Hindlimb muscle (tissue), 1 donor: ENCODE results near the gene IFT81. TPM values are rescaled to one million over a fixed set of nuclear protein-coding genes. Genes with fewer than 3 reads are reported as not detected.
"Not testable (repeated sequence)": the region's sequence is repeated elsewhere in the genome, so short reads cannot be mapped to it uniquely, and the experiment has no call there.

ENCODE experiments used
- DNase-seq: peaks from one replicate; pipeline ENCODE4 v3.0.0-alpha.2; 2013
- polyA plus RNA-seq: library from polyadenylated mRNA; unstranded; fragments of 120-200 nt; gene quantifications from one replicate; pipeline ENCODE4 v1.2.1, GENCODE V29; 2013; ENCODE audit not compliant: insufficient read length

Gene IFT81
- polyA plus RNA-seq, 1 donor = 13.8 TPM

DNA sequence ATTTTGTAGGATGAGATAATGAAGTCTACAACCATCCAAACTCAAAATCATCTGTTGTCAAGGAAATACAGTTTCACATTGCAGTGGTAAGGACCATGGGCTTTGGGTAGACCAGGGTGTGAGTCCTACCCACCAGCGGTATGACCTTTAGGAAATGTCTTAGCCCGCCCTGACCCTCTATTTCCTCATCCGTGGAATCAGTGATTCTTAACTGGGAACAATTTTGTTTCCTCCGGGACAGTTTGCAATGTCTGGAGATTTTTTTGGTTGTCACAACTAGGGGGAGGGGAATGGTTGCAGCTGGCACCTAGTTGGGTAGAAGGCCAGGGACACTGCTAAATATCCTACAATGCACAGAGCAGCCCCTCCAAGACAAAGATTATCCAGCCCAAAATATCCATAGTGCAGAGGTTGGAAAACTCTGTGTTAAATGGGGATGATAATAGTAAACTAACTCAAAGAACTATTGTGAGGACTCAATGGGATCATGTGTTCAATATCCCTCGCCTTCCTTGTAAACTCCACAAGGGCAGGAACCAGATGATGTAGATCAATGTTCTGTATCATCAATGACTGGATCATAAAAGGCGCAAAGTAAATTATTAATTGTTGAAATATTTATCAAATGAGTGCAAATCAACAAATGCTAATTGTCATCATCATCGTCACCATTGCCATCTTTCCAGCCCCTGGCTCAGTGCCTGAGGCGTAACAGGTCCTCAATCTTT lies 15.7 kb upstream of the IFT81 start:
- DNase-seq = no peak

DNA sequence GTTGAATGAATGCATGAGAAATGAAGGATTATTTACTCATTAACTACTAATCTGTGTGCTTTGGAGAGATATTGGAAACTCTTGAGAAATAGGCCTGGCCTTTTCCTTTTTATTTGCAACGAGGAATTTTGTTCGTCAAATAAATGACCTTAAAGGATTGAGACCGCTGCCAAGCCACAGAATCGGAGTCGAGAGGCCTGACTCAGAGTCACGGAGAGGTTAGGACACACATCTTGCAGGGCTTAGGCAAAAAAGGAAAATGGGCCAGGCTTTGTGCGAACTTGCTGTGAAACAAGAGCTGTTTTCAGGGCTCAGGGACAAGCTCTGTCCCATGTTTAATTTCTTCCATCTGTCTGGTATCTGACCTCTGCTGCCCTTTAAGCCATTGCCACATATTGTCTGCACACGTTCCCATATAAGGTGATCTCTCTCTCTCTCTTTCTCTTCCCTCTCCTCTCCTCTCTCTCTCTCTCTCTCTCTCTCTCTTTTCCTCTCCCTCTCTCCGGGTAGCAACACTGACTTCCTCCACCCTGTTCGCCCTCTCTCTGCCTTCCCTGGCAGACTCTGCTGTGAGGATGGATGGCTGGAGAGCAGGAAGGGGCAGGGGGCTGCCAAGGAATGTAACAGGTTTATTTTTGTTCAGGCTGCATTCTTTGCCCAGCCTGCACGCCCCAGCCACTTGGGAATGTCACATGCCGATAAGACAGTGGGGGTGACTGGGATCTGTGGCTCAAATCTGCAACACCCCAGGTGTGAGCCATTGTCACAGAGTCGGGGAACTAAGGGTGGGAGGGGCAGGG lies 14.9 kb upstream of the IFT81 start:
- DNase-seq = peak; percentile 77

DNA sequence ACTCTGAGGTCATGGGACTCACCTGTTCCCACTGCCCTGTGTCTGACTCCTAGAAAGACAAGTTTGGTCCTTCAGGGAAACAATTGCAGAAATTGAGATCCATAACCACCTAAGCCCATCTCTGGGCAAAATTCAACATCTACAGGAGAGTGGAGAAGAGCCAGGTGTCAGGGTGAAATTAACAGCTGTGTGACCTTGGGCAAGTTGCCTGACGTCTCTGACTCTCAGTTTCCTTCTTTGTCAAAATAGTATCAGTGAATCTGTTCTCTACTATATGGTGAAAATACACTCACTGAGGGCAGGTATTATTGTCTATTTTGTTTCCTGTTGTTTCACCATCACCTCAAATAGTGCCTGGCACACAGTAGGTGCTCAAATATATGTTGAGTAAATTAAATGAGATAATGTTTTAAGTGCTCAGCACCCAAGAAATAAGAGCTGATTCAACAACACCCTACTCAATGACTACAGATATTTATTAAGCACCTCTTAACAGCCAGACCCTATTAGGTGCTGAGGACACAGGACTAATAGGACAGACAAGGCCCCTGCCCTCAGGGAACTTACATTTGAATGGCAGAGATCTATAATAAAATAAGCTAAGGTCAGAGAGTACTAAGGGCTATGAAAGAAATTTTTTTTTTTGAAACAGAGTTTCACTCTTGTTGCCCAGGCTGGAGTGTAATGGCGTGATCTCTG lies 14.2 kb upstream of the IFT81 start:
- no peak for DNase-seq

DNA sequence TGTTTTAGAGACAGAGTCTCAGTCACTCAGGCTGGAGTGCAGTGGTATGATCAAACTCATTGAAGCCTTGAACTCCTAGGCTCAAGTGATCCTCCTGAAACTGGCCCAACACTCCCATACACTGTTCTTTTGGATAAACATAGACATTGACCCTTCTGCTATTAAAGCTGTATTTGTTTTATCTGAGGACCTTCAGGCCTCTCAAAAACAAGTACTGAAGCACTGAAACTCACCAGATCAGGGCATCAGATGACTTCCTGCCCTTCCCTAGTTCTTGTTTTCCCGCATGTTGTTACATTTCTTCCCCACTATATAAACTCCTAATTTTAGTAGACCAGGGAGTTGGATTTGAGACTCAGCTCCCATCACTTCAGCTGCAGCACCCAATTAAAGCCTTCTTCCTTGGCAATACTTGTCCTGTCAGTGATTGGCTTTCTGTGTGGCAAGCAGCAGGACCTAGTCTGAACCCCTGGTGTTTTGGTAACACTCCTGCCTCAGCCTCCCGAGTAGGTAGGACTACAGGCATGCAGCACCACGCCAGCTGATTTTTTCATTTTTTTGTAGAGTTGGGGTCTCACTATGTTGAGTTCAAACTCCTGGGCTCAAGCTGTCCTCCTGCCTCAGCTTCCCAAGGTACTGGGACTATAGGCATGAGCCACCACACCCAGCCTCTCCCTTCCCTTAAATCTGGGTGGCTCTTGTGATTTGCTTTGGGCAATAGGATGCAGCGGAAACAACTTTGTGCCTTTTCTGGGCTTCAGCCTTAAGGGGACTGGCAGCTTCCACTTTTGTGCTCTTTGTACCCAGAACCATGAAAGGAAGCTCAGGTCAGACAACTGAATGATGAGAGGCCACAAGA lies 12.5 kb upstream of the IFT81 start:
- DNase-seq = no peak

GRCh38 chr12:110112335-110112660 lies 11.9 kb upstream of the IFT81 start:
- DNase-seq = no peak

DNA sequence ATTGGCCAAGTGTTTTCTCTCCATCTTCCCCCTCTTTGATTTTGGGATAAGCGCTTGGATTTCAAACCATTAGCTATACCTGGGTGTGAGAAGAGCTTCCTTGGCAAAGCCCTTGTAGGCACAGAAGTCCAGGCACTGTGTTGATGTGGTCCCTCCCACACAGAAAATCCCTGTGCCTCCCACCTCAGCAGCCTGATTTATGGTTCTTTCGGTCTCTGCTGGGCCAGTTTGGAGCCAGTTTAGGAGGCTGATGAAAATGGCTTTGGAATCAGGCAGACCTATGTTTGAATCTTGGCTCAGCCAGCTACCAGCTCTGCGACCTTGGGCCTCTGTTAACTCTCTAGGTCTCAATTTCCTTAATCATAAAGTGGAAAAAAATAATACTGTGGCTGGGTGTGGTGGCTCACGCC lies 9.6 kb upstream of the IFT81 start:
- DNase-seq = no peak

DNA sequence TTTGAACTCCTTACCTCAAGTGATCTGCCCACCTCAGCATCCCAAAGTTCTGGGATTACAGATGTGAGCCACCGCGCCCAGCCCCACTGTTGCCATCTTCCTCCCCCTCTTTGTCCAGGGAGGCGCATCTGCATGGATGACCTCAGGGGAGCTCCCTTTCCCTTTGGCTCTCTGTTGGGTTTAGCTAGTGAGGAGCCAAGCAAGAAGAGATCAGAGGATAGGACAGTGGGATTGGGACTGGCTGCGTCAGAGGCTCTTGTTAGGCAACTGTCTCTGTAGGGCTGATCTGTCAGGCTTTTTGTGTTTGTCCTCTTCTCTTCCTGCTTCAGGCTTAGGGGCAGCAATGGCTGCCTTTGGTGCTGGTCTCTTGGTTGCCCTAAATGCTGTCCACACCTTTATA lies 8.5 kb upstream of the IFT81 start:
- DNase-seq = no peak

- DNase-seq = no peak
Observed at GRCh38 chr12:110116623-110117022, 7.5 kb upstream of the IFT81 start.

GRCh38 chr12:110117210-110117609 lies 6.9 kb upstream of the IFT81 start:
- not testable (repeated sequence) for DNase-seq

DNA sequence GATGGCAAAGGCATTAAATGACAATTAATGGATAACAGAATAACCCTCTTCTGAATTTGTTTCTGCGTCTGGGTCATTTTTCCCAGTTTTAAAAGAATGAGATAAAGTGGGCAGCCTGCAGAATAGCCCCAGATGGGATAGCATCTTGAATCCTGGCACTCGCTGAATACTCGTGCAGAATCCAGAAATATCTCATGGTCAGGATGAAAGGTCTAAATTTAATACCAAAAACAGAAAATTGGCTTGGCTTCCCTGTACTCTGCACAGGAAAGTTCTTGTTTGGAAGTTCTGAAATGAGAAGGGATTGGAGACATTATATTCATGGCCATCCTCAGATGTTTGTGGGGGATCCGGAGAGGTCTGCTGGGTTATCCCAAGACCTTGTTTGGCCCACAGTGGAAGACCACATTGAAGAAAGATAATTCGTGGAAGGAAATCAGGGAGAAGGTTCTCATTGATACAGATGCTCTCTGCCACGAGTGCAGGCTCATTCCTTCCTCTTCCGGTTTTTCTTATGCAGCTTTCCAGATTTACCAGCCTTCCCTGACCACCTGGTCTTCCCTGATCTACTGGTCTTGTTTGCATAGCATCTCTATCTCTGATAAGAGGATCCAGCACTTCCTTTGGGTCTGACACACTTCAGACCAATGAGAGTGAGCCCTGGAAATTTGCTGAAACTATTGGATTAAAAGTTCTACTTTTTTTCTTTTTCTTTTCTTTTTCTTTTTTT lies 6.0 kb upstream of the IFT81 start:
- DNase-seq = peak; percentile 70

GRCh38 chr12:110122929-110123328 lies 1.2 kb upstream of the IFT81 start:
- DNase-seq = no peak

GRCh38 chr12:110123919-110124268 lies 263 bp upstream of the IFT81 start:
- DNase-seq = no peak

GRCh38 chr12:110126557-110126956 lies 2.4 kb downstream of the IFT81 start:
- no peak for DNase-seq

DNA sequence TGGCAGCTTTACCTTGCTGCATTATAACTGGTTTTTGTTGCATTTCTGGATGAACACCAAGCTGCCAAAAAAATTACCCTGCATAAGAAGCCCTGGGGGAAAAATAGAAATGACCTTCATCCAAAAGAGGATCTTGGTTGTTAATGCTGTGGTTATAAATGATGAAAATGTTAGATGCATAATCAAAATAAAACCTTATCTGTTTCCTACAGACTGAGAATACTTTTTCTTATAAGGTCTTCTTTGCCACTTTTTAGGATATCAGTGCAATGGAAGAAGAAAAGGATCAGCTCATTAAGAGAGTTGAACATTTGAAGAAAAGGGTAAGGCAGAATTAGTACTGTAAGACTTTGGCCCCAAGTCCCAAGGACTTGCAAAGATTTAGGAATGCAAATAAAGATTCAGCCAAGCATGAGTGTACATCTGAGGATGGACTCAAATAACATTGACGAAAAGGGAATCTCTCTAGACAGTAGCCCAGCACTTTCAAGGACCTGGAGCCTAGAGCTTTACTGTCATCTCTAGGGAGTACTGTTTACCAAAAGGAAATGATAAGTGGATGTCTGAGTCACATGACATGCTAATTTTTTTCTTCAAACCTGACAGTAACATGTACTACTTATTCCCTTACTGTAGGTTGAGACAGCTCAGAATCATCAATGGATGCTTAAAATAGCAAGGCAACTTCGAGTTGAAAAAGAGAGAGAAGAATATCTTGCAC lies 10.7 kb downstream of the IFT81 start:
- DNase-seq = no peak

GRCh38 chr12:110135806-110136205 lies 11.6 kb downstream of the IFT81 start:
- DNase-seq = no peak

DNA sequence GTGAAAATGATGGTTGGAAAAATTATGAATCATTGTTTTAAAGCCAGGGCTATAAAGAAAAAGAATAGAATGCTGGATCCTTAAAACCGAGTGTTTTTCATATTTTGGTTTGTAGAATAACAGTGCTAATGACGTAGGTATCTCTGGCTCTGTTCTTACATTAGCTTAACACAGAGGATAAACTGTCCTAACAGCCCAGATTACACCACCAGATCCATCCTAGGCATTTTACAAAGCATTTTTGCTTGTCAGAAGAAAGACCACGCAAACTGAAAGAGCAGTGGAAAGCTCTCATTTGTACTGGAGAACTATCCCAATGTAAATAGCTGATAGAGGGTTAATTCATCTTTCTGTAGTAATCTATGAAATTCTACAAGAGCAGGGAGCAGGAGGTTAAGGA lies 13.6 kb downstream of the IFT81 start:
- no peak for DNase-seq

- peak; percentile 72 for DNase-seq
Observed at GRCh38 chr12:110141389-110141788, 17.2 kb downstream of the IFT81 start.

- no peak for DNase-seq
Observed at GRCh38 chr12:110146986-110147385, 22.8 kb downstream of the IFT81 start.

DNA sequence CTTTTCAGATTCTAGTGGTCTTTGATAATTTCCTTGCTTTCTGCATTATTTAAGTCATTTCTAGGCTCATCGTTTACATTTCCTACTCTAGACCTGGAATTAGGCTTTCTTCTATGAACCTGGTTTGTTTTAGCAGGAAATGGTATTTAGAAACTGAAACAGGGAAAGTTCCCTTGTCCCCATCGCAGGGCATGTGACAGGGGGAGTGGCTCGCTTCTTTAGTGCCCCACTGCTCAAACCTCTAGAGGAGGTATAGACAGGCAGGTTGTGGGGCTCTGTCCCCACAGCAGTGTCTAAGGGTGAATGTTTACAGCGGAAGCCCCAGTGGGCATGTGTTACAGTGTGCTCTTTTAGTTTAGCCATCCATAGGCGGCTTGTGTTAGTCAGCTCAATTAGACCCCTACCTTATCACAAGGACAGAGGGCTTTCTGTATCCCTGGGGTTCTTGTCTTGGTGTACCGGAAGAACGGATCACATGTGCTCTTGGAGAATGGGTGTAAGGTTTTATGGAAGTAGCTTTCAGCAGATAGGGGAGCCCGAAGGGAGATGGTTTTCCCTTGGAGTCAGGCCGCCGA lies 25.0 kb downstream of the IFT81 start:
- no peak for DNase-seq

GRCh38 chr12:110156766-110157165 lies 32.6 kb downstream of the IFT81 start:
- DNase-seq = no peak

DNA sequence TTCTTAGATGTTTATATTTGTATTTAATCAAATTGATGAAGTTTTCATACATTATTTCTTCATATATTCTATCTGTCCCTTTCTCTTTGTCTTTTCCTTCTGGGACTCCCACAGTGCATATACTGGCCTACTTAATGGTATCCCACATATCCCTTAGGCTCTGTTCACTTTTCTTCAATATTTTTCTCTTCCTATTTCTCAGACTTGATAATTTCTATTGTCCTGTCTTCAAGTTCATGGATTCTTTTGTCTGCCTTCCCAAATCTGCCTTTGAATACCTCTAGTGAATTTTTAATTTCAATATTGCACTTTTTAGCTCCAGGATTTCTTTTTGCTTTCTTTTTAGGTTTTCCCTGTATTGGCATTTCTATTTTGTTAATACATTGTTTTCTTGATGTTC lies 33.4 kb downstream of the IFT81 start:
- DNase-seq = no peak
